ENCODE data around the gene XAB2.

The XAB2 gene

DNA sequence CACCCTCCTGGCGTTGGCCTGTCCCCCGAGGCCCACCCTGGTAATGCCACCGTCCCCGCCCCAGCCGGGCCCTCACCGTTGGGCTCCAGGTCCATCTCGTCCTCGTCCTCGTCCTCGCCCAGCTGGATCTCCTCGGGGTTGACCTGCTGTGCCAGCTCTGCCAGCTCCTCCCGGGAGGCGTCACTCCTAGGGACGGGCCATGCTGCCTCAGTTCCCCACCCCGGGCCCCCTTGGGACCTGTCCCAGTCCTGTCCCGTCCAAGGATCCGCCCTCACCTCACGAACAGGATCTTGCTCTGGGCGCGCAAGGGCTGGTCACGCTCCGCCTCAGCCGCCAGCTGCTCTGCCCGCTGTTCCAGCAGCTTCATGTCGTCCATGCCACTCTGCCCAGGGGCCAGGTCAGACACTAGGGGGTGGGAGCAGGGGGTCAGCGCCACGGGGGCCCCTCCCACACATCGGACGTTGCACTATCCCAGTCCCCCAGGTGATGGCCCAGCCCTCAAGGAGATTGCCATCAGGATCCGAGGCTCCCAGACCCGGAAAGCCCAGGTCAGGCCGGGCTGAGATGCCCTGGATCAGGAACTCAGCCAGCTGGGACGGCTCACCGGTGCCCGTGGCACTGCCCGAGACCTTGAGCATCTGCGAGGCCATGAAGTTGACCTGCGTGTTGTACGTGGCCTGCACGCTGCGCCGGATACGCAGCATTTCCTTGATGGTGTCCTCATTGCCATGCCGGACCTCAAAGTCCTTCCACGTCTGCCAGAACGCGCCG is 9.5 kb downstream of the XAB2 start:
- Histone ChIP-seq H3K27me3 (ENCODE audit: control insufficient read depth in 1 of 2, insufficient read depth in 2 of 2, low read length in 2 of 2) (no peaks in the 10 kb centered on the region), H3K4me3 (ENCODE audit: low read length in 2 of 2) (no peak overlapping the region), H3K27ac (ENCODE audit: low read length) (no peak overlapping the region), H3K9me3 (ENCODE audit: control insufficient read depth in 2 of 2, low read length in 2 of 2) (no peaks in the 10 kb centered on the region), H3K36me3 (ENCODE audit: control insufficient read depth in 2 of 2, insufficient read depth in 2 of 2, low read length in 2 of 2) (peaks cover 29 to 41% of the 10 kb centered on the region in 2 donors), H3K9ac (ENCODE audit: low read length in 2 of 2) (no peak overlapping the region), H3K4me1 (ENCODE audit: control insufficient read depth, insufficient read depth, low read length) (peaks cover 5% of the 10 kb centered on the region)

- H3K9me3 ChIP-seq (ENCODE audit: control insufficient read depth in 2 of 2, low read length in 2 of 2): no peaks in the 10 kb centered on the region
- peaks cover 29 to 37% of the 10 kb centered on the region in 2 donors for H3K36me3 ChIP-seq (ENCODE audit: control insufficient read depth in 2 of 2, insufficient read depth in 2 of 2, low read length in 2 of 2)
- H3K9ac ChIP-seq (ENCODE audit: low read length in 2 of 2): peak overlapping the region in 1 of 2 donors; percentile 21
- H3K27ac ChIP-seq (ENCODE audit: low read length): no peak overlapping the region
- peaks cover 5% of the 10 kb centered on the region for H3K4me1 ChIP-seq (ENCODE audit: control insufficient read depth, insufficient read depth, low read length)
- H3K27me3 ChIP-seq (ENCODE audit: control insufficient read depth in 1 of 2, insufficient read depth in 2 of 2, low read length in 2 of 2): no peaks in the 10 kb centered on the region
- H3K4me3 ChIP-seq (ENCODE audit: low read length in 2 of 2): no peak overlapping the region
These were observed 10.4 kb downstream of the XAB2 start for GRCh38 chr19:7618771-7619510.

- Histone ChIP-seq H3K4me1 (ENCODE audit: control insufficient read depth, insufficient read depth, low read length) (peaks cover 5% of the 10 kb centered on the region), H3K9me3 (ENCODE audit: control insufficient read depth in 2 of 2, low read length in 2 of 2) (no peaks in the 10 kb centered on the region), H3K4me3 (ENCODE audit: low read length in 2 of 2) (no peak overlapping the region), H3K36me3 (ENCODE audit: control insufficient read depth in 2 of 2, insufficient read depth in 2 of 2, low read length in 2 of 2) (peaks cover 27 to 35% of the 10 kb centered on the region in 2 donors), H3K27me3 (ENCODE audit: control insufficient read depth in 1 of 2, insufficient read depth in 2 of 2, low read length in 2 of 2) (no peaks in the 10 kb centered on the region), H3K27ac (ENCODE audit: low read length) (no peak overlapping the region), H3K9ac (ENCODE audit: low read length in 2 of 2) (no peak overlapping the region)
These were observed 11.0 kb downstream of the XAB2 start for GRCh38 chr19:7618348-7618747.

DNA sequence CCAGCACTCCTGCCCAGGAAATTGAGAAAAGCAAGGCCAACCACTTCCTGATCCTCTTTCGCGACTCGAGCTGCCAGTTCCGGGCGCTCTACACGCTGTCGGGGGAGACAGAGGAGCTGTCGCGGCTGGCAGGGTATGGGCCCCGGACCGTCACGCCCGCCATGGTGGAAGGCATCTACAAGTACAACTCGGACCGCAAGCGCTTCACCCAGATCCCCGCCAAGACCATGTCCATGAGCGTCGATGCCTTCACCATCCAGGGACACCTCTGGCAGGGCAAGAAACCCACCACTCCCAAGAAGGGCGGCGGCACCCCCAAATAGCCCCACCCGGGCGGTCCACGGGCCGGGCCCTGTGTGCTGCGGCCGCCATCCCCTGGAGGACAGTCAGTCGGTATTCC is 11.6 kb downstream of the XAB2 start:
- Histone ChIP-seq H3K27ac (ENCODE audit: low read length) (no peak overlapping the region), H3K9ac (ENCODE audit: low read length in 2 of 2) (no peak overlapping the region)

DNA sequence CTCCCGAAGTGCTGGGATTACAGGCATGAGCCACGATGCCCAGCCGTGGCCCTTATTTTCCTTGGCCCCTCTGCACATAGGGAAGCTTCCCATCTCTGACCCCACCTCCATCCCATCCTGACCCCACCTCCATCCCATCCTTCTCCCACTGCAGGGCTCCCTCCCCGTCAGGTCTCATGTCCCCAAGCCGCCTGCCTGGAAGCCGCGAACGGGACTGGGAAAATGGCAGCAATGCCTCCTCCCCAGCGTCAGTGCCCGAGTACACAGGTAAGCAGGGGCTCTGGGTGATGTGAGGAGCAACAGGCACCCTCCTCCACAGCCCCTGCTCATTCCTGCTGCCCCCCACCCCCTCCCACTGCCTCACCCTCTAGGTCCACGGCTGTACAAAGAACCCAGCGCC is 12.2 kb downstream of the XAB2 start:
- no peak overlapping the region for H3K27ac ChIP-seq (ENCODE audit: low read length)
- H3K36me3 ChIP-seq (ENCODE audit: control insufficient read depth in 2 of 2, insufficient read depth in 2 of 2, low read length in 2 of 2): peaks cover 16 to 24% of the 10 kb centered on the region in 2 donors
- no peak overlapping the region for H3K9ac ChIP-seq (ENCODE audit: low read length in 2 of 2)
- H3K4me1 ChIP-seq (ENCODE audit: control insufficient read depth, insufficient read depth, low read length): peaks cover 5% of the 10 kb centered on the region
- H3K27me3 ChIP-seq (ENCODE audit: control insufficient read depth in 1 of 2, insufficient read depth in 2 of 2, low read length in 2 of 2): no peaks in the 10 kb centered on the region
- H3K9me3 ChIP-seq (ENCODE audit: control insufficient read depth in 2 of 2, low read length in 2 of 2): no peaks in the 10 kb centered on the region
- H3K4me3 ChIP-seq (ENCODE audit: low read length in 2 of 2): no peak overlapping the region

More for the DNA sequence above, 11.6 kb downstream of the XAB2 start:
- peaks cover 5% of the 10 kb centered on the region for H3K4me1 ChIP-seq (ENCODE audit: control insufficient read depth, insufficient read depth, low read length)
- no peak overlapping the region for H3K4me3 ChIP-seq (ENCODE audit: low read length in 2 of 2)
- no peaks in the 10 kb centered on the region for H3K9me3 ChIP-seq (ENCODE audit: control insufficient read depth in 2 of 2, low read length in 2 of 2)
- peaks cover 22 to 30% of the 10 kb centered on the region in 2 donors for H3K36me3 ChIP-seq (ENCODE audit: control insufficient read depth in 2 of 2, insufficient read depth in 2 of 2, low read length in 2 of 2)
- H3K27me3 ChIP-seq (ENCODE audit: control insufficient read depth in 1 of 2, insufficient read depth in 2 of 2, low read length in 2 of 2): no peaks in the 10 kb centered on the region

- H3K4me1 ChIP-seq (ENCODE audit: control insufficient read depth, insufficient read depth, low read length): peaks cover 5% of the 10 kb centered on the region
- peaks cover 3 to 8% of the 10 kb centered on the region in 2 donors for H3K36me3 ChIP-seq (ENCODE audit: control insufficient read depth in 2 of 2, insufficient read depth in 2 of 2, low read length in 2 of 2)
- no peak overlapping the region for H3K9ac ChIP-seq (ENCODE audit: low read length in 2 of 2)
- no peak overlapping the region for H3K27ac ChIP-seq (ENCODE audit: low read length)
- H3K27me3 ChIP-seq (ENCODE audit: control insufficient read depth in 1 of 2, insufficient read depth in 2 of 2, low read length in 2 of 2): no peaks in the 10 kb centered on the region
- no peak overlapping the region for H3K4me3 ChIP-seq (ENCODE audit: low read length in 2 of 2)
- H3K9me3 ChIP-seq (ENCODE audit: control insufficient read depth in 2 of 2, low read length in 2 of 2): no peaks in the 10 kb centered on the region
These were observed 14.2 kb downstream of the XAB2 start for GRCh38 chr19:7614859-7615741.

- H3K4me1 ChIP-seq (ENCODE audit: control insufficient read depth, insufficient read depth, low read length): no peaks in the 10 kb centered on the region
- H3K9ac ChIP-seq (ENCODE audit: low read length in 2 of 2): no peak overlapping the region
- no peaks in the 10 kb centered on the region for H3K27me3 ChIP-seq (ENCODE audit: control insufficient read depth in 1 of 2, insufficient read depth in 2 of 2, low read length in 2 of 2)
- H3K4me3 ChIP-seq (ENCODE audit: low read length in 2 of 2): no peak overlapping the region
- H3K9me3 ChIP-seq (ENCODE audit: control insufficient read depth in 2 of 2, low read length in 2 of 2): no peaks in the 10 kb centered on the region
- no peaks in the 10 kb centered on the region for H3K36me3 ChIP-seq (ENCODE audit: control insufficient read depth in 2 of 2, insufficient read depth in 2 of 2, low read length in 2 of 2)
- H3K27ac ChIP-seq (ENCODE audit: low read length): no peak overlapping the region
These were observed 16.8 kb downstream of the XAB2 start for GRCh38 chr19:7612282-7613274.

- H3K27me3 ChIP-seq (ENCODE audit: control insufficient read depth in 1 of 2, insufficient read depth in 2 of 2, low read length in 2 of 2): no peaks in the 10 kb centered on the region
- no peak overlapping the region for H3K27ac ChIP-seq (ENCODE audit: low read length)
- H3K36me3 ChIP-seq (ENCODE audit: control insufficient read depth in 2 of 2, insufficient read depth in 2 of 2, low read length in 2 of 2): no peaks in the 10 kb centered on the region
- no peak overlapping the region for H3K9ac ChIP-seq (ENCODE audit: low read length in 2 of 2)
- H3K4me3 ChIP-seq (ENCODE audit: low read length in 2 of 2): no peak overlapping the region
- H3K9me3 ChIP-seq (ENCODE audit: control insufficient read depth in 2 of 2, low read length in 2 of 2): no peaks in the 10 kb centered on the region
- H3K4me1 ChIP-seq (ENCODE audit: control insufficient read depth, insufficient read depth, low read length): no peaks in the 10 kb centered on the region
These were observed 17.6 kb downstream of the XAB2 start for GRCh38 chr19:7611541-7612279.

GRCh38 chr19:7610491-7611240 is 18.7 kb downstream of the XAB2 start:
- H3K36me3 ChIP-seq (ENCODE audit: control insufficient read depth in 2 of 2, insufficient read depth in 2 of 2, low read length in 2 of 2): no peaks in the 10 kb centered on the region
- no peak overlapping the region for H3K27ac ChIP-seq (ENCODE audit: low read length)
- no peak overlapping the region for H3K9ac ChIP-seq (ENCODE audit: low read length in 2 of 2)
- H3K4me3 ChIP-seq (ENCODE audit: low read length in 2 of 2): no peak overlapping the region
- no peaks in the 10 kb centered on the region for H3K4me1 ChIP-seq (ENCODE audit: control insufficient read depth, insufficient read depth, low read length)
- H3K27me3 ChIP-seq (ENCODE audit: control insufficient read depth in 1 of 2, insufficient read depth in 2 of 2, low read length in 2 of 2): peaks cover 2% of the 10 kb centered on the region in 2 donors
- H3K9me3 ChIP-seq (ENCODE audit: control insufficient read depth in 2 of 2, low read length in 2 of 2): no peaks in the 10 kb centered on the region
